GM18517 (cell line): Measurements from ENCODE around the gene PRPF38B.
"Not testable (repeated sequence)": the region's sequence is repeated elsewhere in the genome, so short reads cannot be mapped to it uniquely, and the experiment has no call there.

Source experiments
- ATAC-seq: cut with Tn5 transposase; IDR thresholded peaks from one replicate; pipeline ENCODE4 v1.9.1; 2021; ENCODE audit warnings: mild to moderate bottlenecking, moderate library complexity; ENCODE audit not compliant: unreplicated experiment

PRPF38B gene

DNA sequence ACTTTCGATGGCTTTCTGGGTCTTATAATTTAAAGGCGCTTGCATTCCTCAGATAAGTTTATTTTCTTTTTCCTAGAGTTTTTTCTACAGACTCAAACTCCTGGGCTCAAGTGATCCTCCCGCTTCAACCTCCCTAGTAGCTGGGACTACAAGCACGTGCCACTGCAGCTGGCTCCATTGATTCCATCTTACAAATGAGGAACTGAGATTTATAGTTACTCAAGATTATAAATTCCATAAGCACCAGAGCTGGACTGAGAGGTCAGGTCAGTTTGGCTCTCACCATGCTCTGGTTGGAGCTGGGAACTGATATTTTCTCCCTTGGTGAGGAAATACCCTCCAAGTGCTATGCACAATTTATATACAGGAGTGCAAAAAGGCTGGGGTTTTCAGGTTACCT is 13.4 kb upstream of the PRPF38B start:
- ATAC-seq: no peak

DNA sequence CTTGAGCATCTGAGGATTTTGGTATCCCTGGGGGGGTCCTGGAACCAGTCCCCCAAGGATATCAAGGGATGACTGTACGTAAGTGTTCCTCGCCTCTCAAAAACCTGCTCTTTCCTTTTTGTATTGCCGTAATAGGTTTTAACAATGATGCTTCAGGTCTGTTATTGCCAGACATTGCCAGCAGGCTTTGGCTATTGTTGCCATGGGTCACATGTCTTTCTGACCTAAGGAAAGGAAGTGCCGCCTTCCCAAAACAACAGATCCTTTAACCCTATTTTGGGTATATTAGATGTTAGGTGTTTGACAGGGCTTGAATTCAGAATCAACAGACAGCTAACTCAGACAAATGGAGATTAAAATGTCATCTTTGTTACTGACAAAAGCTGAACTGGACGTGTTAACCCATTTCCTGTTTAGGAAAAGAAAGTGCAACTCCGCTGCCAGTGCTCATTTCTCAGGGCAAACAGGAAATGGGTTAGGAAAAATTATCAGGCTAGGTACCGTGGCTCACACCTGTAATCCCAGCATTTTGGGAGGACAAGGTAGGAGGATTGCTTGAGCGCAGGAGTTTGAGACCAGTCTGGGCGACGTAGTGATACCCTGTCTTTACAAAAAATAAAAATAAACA is 12.4 kb upstream of the PRPF38B start:
- no peak for ATAC-seq

DNA sequence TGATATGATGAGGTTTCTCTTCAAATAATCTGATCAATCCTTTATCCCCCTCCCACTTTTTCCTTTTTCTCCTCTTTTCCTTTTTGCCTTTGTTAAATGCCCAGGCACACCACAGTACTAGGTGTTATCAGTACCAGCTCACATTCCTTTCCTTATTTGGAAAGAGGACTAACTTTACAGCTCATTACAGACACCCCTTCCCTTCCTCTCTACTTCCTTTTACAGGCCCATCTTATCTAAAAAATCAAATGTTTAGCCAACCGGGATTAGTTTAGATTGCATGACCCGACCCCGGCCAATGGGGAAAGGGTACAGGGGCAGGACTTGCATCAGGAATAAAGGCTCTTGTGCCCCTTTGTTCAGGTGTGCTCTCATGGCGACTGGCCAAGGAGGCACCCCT is 10.4 kb upstream of the PRPF38B start:
- ATAC-seq: not testable (repeated sequence)

DNA sequence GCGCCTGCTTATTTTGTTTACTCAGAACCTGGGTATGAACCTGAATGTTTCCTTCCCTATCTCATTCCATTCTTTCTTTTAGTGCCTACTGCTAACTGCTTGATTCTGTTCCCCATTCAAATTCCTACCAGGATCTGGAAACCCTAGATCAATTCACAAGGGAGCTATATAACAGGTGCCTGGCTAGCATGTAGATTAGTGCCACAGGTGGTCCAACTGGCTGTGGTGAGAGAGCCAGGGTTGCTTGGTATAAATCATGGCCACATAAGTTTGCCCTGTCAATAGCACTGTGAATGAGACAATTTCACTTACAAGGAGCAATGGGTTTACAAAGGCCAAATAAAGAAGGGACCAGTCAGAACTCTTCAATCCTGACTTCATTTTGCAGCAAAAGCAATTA is 6.6 kb upstream of the PRPF38B start:
- ATAC-seq: no peak

DNA sequence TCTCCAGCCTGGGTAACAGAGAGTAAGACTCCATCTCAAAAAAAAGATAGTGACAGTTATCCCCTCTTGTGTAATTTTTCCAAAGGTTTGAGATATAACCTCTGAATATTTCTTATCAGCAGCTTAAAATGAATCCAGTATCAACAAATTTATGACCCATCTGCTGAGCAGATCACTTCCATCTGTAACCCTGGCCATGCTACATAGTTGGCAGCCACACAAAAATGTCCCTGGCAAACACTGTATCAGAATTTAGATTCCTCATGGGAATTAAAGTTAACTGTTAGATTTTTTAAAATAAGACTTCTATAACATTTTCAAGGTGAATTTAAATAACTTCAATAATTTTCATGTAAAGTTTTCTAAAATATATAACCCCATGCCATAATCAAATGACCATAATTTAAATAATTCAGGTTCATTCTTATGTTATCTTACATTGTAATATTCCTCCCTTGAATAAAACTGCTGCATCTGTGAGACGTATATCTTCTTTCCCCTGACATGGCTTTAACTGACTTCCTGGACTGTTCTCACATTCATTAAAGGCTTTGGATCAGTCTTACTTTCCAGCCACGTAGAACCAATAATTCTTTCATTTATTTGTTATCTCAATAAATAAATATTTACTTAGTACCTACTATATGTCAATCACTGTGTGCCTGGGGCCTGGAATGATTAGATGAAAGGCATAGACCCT is 5.3 kb upstream of the PRPF38B start:
- ATAC-seq: no peak

DNA sequence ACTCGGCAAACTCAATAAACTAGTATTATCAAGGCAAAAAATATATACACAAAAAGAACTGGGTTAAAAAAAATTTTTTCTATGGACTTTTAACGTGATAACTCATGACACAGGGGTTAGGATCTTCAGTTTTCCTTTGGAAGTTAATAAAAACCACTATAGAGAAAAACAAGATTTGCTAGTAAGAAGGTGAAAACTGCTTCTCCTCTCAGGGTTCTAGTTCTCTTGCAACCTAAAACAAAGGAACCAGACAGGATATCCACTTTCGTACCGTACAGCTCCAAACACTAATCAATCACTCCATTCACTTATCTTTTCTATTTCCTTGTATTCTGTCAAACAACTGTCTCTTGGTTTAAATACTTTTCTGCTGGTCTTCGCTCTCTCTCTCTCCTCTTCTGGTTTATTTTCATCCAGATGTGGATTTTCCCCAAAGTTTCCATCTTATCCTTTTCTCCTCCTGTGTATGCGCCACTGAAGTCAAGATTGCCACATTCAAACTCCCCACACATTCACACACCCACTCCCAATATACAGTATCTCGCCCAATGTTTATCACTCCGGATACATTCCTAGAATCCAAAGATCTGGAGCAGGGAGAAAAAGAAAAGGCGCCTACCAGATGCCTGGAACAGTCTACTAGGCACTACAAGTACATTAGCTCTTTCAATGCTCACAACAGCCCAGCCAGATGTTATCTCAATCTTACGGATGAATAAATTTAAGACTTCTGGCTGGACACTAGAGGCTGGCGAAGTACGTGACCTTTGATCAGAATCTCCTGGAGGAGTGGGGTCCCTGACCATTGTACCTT is 775 bp upstream of the PRPF38B start:
- peak; percentile 2 for ATAC-seq

DNA sequence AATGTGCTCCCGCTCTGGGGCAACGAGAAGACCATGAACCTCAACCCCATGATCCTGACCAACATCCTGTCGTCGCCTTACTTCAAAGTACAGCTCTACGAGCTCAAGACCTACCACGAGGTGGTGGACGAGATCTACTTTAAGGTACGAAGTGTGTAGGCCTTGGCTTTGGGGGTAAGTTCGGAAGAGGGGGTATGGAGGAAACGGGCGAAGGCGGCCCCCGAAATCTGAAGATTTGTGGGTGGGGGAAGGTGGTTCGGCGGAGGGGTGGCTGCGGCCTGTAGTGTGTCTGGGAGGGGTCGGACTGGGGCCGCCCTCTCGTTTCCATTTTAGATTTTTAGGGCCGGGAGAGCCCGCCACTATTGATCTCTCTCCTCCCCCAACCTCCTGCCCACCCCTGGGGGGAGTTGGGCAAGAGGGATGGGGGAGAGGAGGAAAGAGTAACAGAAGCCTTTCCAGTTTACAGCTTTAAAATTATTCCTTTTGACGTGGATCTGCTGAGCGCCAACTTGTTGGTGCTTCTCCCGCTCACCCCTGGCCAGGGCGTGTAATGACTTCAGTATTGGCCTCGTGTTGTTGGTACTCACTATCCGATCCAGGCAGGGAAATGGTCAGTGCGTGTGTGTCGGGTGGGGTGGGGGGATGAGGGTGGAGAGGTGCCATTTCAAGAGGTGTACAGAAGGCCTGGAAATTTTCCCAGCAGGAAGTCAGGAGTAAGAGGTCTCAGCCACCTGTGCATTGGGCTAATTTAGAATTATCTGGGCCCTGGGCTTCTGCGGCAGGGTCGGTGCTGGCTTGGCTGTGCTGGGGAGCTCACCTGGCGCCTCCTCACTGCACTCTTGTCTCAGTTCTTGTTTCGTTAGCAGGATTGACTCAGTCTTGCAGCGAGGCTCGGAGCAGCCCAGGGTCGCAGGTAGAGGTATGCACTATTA is 880 bp downstream of the PRPF38B start:
- ATAC-seq: peak; percentile 56

DNA sequence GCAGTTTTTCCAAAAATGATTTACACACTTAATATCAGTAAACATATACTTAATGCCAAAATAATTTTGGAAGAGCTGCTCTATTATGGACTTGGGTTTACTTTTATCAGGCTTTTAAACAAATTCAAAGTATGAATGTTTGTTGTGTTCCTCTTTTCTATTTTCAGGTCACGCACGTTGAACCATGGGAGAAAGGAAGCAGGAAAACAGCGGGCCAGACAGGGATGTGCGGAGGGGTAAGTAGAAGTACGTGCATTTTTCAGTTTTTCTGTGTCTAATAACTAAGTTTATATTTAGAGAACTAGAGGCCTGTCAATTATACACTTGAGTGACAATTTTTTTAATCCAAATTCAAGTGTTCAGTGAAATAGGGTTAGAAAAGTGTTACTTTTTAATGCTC is 3.4 kb downstream of the PRPF38B start:
- ATAC-seq: no peak

DNA sequence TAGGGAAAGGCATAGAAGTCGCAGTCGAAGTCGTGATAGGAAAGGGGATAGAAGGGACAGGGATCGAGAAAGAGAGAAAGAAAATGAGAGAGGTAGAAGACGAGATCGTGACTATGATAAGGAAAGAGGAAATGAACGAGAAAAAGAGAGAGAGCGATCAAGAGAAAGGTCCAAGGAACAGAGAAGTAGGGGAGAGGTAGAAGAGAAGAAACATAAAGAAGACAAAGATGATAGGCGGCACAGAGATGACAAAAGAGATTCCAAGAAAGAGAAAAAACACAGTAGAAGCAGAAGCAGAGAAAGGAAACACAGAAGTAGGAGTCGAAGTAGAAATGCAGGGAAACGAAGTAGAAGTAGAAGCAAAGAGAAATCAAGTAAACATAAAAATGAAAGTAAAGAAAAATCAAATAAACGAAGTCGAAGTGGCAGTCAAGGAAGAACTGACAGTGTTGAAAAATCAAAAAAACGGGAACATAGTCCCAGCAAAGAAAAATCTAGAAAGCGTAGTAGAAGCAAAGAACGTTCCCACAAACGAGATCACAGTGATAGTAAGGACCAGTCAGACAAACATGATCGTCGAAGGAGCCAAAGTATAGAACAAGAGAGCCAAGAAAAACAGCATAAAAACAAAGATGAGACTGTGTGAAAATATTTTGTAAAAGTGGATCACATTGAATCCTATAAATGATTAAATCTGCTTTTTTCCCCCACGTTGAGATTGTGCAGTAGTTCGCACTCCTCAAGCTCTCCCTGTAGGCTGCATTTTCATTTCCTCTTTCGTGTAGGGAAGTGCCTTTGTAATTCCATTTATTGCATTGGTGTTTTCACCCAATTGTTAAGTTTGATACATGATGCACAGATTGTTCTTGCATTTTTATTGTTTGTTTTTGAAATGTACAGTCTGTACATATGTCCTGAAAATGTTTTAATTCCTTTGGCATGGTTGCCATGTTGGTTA is 7.5 kb downstream of the PRPF38B start:
- ATAC-seq: no peak

DNA sequence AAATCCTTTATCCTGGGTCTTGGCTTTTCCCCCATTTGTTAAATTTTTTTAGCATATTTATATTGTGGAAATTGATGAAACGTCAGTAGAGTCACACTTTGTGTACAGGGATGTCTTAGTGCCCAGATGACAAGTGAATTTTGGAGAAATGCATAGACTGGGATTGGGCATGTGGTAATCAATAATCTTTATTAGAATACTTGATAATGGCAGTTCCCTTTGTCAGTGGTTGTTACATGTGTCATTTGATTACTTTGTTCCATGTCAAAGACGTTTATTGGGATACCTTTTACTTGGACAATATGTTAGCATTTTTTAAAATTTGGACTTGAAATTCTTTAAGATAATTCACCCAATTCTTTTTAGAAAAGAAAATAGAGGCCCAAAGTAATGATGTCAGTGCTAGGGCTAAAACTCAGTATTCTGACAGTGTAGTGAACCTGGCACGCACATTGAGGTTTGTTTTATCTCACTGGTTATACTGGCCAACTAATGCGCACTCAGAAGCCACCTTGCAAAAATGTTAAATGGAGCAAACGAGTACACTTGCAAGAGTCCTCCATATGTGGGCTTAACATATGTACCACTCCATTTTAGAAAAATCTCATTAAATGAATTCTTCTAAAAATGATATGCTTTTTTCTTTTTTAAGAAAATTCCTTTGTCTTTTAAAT is 9.2 kb downstream of the PRPF38B start:
- no peak for ATAC-seq

DNA sequence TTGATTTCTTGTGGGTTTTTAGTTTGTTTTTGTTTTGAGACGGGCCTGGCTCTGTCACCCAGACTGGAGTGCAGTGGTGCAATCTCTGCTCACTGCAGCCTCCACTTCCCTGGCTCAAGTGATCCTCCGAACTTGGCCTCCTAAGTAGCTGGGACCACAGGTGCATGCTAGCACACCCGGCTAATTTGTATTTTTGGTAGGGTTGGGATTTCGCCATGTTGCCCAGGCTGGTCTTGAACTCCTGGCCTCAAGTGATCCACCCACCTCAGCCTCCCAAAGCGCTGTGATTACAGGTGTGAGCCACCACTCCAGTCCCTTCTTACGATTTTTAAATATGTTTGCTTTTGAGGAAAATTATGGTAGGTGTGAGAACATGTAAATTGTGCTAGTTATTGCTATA is 10.0 kb downstream of the PRPF38B start:
- ATAC-seq: not testable (repeated sequence)

DNA sequence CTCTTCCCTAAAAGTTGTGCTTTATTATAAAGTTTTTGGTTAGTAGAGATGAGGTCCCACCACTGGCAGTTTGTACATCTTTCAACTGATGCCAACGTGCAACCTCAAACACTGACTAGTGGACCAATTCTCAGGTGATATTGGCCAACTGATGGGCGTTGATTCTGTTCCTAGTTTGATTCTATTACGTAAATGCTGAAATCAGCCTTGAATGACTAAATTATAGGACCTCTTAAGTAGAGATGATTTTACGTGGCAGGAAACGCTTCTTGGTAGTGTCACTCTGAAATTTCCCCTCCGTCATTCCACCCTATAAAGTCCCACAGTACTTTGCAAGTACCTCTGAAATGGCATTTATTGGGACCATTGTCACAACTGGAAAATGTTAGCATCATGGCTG is 11.8 kb downstream of the PRPF38B start:
- ATAC-seq: no peak

DNA sequence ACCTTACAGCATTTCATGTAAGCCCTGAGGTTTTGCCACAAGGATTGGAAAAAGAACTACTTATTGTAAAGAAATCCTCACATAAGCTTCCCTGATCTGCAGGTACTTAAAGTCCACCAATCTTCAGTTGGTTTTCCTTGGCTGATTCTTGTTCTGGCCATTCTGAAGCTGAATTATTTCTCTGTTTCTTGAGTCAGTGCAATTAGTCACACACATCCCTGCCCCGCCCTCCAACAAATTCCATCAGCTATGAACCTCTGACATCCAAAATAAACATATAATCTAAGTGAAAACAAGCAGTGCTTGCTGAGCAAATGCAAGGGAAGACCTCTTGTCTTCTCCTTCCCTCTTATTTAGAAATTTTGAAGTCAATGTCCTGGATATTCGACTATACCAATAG is 12.4 kb downstream of the PRPF38B start:
- no peak for ATAC-seq

DNA sequence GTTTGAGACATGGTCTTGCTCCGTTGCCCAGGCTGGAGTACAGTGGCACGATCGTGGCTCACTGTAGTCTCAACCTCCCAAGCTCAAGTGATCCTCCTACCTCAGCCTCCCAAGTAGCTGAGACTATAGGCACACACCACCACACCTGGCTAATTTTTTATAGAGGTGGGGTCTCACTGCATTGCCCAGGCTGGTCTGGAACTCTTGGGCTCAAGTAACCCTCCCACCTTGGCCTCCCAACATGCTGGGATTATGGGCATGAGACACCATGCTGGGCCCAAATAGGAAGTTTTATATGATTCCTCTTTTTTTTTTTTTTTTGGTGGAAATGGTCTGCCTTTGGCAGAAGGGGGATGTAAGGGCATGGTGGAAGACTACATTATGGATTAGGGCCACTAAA is 14.5 kb downstream of the PRPF38B start:
- ATAC-seq: no peak

DNA sequence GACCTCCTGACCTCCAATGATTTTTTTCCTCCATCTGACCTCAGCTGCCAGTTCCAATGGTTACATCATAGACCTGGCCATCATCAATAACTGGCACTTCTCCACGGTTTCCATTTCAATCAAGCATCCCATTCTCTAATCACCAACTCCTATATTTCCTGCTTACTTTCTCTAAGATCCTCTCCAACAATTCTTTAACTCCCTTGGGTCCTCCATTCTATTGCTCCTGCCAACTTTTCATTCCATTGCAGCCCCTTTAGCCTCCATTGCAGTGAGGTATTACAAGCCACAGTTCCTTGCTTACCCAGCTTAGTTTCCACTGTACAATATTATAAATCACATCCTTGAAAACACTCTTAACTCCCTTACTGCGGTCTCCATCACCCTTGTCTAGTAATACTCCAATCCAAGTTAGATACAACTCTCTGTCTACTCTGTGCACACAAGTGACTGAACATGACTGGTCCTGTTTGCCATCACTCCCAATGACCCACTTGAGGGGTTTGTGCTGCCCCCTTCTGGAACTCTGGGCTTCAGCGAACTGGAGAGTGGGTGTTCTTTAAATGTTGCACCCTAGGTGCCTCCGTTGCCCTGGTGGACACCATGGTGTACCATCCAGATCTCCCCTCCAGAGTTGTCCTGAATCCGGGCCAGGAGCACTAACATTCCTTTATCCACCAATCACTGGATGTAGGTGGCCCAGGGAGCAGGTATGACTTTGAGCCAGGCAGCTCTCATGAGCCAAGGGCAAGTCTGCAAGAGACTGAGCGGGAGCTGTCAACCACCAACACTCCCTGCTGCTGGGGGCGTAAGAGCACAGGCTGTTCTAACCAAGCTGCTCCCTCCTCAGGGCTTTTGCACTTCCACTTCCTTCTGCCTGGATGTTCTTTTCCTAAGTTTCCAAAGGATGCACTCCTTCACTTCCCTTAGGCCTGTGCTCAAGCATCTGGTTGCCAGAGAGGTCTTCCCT is 16.9 kb downstream of the PRPF38B start:
- no peak for ATAC-seq

DNA sequence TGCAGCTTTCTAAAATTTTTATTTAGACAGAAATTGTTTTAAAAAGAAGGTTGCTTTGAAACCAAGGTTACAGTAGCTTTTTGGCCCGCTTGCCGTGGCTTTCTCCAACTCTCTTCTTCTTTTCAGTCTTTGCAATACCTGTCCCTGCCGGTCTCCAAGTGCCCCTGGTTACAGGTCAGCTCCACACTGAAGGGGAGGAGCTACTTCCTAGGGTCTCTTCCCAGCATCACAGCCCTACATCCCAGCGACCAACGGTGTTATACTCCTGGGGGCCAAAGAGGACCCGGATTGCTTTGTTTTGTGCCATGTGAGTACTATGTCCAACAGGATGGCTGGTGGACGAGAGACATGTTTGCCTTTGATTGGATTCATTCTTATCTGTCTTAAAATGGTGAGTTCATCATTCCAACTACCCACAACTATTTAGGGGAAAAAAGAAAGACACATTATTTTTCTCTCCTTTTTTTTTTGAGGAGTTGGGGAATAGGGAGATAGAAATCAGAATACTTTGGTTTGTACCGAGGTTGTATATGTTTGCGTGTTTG is 20.6 kb downstream of the PRPF38B start, which contains the start of gene FNDC7:
Gene FNDC7, plus strand, starts transcription at position 303 of the 545 bp plus-strand sequence. Its CDS starts 26 bp downstream, at position 329.
- no peak for ATAC-seq

DNA sequence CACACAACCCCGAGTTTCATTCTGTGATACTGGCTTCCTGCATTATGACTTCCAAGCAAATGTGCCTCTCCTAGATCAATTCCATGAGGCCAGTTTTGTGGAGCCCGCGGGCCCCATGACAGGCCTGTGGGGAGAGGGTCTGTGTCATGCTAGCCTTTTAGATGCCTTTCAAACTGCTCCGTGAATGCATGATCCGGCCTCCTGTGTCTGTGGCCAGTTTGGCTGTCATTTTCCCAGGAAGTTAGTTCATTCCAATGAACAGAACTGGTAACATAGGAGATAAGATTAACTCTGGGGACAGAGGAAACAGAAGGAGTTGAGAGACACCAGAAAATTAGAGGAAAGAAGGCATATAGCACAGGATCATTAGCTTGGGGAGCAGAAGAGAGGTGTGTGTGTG is 23.8 kb downstream of the PRPF38B start:
- ATAC-seq: no peak
